HG03521 (cell line): ENCODE results near the gene FAM180A.
"Not testable (repeated sequence)": the region's sequence is repeated elsewhere in the genome, so short reads cannot be mapped to it uniquely, and the experiment has no call there.

Experiments used
- ATAC-seq: cut with Tn5 transposase; IDR thresholded peaks from one replicate; pipeline ENCODE4 v1.9.1; 2021; ENCODE audit warnings: mild to moderate bottlenecking, moderate library complexity; ENCODE audit not compliant: unreplicated experiment

FAM180A gene

GRCh38 chr7:135742371-135742770 is 6.2 kb downstream of the FAM180A start:
- ATAC-seq = no peak

GRCh38 chr7:135741905-135742304 is 6.7 kb downstream of the FAM180A start:
- no peak for ATAC-seq

GRCh38 chr7:135740889-135741288 is 7.7 kb downstream of the FAM180A start:
- ATAC-seq = no peak

- ATAC-seq = not testable (repeated sequence)
These were observed 11.3 kb downstream of the FAM180A start for GRCh38 chr7:135737306-135737647.

DNA sequence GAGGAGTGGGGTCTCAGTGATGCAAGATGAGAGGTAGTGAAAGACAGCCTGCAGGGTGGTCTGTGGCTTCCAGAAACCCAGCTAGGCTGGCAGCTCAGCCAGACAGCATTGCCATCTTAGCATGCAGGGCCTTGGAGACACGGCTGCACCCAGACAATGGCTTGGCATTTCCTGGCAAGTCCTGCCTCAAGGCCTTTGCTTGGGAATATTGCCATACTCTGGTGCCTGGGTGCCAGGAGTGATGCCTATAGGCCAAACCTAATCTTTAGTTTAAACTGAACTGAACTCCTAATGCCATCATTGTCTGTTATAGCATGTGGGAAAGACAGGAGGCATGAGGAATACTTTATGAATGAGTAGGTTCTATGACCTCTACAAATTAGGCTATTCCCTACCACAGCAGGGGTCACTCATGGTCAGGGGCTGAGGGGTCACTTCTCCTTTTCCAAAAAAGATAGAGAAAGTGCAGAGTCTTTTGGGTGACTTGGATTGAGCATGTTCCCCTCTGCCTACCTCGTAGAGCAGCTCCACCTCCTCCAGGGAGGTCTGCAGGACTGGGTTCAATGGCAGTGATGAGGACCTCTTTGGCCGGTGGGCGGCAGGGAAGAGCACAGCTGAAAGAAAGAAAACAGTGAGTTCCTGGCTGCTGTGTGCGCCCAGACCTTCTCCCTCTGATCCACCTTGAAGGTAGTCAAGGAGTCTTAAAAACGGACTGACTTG is 11.9 kb downstream of the FAM180A start:
- no peak for ATAC-seq

DNA sequence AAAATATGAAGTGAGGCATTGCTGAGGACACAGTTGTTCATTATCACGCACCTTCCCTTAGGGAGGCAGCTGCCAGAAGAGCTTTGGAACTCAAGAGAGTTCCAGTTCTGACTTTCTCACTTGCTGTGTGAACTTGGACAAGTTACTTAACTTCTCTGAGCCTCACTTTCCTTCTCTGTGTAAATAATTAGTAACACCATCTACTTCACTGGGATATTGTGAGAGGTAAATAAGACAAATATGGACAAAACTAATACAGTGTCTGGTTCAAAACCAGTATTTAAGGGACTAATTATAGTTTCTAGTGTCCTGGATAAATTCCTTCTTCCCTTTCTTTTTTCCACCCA is 14.3 kb downstream of the FAM180A start:
- no peak for ATAC-seq

DNA sequence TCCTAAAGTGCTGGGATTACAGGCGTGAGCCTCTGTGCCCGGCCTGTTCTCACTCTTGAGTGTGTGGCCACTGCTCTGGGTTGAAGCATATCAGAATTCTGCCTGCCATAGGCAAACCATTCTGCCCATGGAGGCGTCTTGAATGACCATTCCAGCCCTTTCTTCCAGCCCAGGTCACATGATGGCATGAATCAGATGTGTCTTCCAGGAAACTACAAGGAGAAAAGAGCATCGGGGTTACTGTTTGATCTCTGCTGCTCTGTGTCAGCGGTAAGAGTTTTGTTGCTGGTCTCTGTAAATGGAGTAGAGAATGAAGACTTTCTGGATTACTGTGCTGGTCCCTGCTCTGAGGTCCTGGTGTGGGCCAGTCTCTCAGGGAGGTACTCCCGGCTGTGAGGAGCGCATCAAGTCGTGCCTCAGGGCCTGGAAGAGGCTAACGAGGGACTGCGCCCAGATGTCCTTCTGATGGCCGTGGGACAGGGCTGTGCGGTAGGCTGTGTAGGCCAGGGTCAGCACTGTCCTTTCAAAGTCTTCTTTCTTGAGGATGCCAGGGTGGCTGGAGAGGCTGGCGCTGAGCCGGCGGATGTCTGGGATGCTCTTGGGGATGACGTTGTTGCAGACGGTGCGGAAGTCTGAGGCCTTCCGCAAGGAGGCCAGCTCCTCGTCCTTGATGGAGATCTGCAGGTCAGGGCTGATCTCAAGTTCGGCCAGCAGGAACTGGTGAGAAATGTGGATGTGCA is 14.8 kb downstream of the FAM180A start:
- ATAC-seq = no peak

DNA sequence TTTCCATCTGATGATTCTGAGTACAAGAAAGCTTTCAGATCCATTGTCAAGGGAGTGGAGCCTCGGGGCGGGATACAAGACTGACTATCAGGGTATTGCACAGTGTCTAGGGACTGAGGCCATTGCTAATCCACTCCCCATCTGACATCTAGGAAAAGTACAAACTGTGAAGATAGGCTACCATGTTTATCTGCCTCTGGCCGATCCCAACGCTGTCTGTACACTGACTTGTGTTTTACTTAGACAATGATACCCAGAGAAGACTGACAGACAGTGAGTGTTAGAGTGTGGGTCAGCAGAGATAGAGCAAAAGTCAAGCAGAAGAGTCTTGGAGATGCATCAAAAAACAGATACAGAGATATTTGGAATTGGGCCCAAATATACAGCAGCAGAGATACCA is 17.5 kb downstream of the FAM180A start:
- ATAC-seq = no peak

DNA sequence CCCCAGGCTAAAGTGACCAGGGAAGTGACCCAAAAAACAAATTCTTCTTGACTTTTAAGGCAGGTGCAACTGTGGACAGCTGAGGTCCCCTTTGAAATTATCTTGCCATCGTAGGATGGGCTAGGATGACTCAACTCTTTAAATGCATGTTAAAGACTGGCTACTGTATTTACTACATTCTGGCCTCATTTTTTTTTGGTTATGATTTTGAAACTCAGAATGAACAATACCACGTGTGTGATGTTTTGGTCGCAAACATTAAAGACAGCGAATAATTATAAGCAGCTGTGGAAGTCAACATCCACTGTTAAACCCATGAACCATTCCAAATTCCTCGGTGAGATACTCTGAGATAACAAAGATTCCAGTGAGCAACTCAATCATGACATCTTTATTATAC is 19.4 kb downstream of the FAM180A start:
- no peak for ATAC-seq

- no peak for ATAC-seq
These were observed 20.4 kb downstream of the FAM180A start, which contains the start of gene SLC13A4 for GRCh38 chr7:135728136-135728669. Gene SLC13A4, minus strand, starts transcription at chr7:135728186. Its CDS starts 690 bp downstream, at chr7:135727496.

DNA sequence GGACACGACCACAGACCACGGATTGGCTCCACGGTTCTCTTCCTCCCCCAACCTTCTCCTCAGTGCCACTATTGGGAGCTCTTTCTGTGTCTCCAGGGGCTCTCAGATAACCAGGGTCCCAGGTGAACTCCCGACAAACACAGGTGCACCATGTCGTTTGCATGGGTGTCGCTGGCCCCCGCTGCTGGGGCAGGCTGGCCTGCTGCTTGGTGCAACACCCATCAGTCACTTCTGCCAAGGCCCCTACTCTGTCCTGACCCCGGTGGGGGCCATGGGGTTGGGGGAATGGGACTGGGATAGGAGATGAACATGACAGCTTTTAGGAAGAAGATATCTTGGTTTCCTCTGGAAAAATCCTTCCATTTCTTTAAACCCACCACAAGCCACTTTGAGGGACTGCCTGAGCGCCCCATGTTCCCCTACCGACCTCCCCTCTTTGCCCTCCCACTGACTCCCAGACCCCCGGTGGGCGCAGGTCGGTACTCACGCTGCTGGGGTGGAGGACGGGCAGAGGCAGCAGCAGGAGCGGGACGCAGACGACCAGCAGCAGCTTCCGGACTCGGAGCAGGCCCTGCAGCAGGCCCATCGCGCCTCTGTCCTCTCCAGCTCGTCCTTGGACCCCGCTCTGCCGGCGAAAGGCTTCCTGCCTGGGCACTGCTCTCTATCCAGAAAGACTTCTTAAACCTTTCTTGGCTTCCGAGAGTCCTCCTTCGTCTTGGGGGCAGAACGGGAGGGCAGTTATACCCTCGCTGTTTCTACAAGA is 21.5 kb downstream of the FAM180A start:
- no peak for ATAC-seq

- no peak for ATAC-seq
These were observed 22.3 kb downstream of the FAM180A start for GRCh38 chr7:135726276-135726788.

GRCh38 chr7:135723411-135723810 is 25.2 kb downstream of the FAM180A start:
- no peak for ATAC-seq

- ATAC-seq = no peak
These were observed 27.3 kb downstream of the FAM180A start for GRCh38 chr7:135721198-135721820.

- no peak for ATAC-seq
These were observed 28.9 kb downstream of the FAM180A start for GRCh38 chr7:135719688-135720087.

DNA sequence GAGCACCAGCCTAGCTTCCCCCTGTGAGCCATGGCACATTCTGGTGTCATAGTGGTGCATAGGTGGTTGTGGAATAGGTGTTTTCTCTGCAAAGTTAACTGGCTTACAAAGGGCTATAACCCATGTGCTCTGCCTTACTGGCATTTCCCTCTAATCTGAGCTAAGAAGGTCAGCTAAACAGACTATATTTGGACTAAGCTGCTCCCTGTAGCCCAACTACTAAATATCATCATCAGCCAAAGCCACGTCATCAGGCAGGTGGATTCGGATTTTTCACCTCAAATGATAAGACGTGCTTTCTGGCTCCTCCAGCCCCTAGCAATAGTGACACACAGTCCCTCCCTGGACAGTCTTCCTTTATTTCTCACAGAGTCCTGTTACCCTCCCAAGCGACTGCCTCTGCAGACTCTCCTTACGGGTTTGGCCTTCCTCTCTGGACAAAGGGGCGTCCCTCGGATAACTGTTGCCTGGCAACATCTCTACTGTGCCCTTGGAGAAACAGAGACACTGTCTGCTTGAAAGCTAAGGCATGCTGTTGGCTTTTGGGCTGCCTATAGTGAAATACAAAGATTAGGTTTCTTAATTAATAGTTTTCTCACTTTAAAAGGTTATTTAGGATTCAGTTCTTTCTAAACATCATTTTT is 29.7 kb downstream of the FAM180A start:
- no peak for ATAC-seq

- no peak for ATAC-seq
These were observed 30.4 kb downstream of the FAM180A start for GRCh38 chr7:135718219-135718618.

DNA sequence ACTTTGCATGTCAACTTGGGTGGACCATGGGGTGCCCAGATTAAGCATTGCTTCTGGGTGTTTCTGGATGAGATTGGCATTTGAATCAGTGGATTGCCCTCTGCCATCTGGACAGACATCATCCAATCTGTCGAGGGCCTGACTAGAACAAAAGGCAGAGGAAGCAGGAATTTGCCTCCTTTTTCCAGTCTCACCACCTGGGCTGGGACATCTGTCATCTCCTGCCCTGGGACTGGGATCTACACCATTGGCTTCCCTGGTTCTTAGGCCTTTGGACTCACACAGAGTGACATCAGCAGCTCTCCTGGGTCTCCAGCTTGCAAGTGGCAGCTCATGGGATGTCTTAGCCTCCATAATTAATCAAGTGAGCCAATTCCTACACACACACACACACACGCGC is 30.9 kb downstream of the FAM180A start:
- ATAC-seq = no peak

- no peak for ATAC-seq
These were observed 31.9 kb downstream of the FAM180A start for GRCh38 chr7:135716677-135717238.

- no peak for ATAC-seq
These were observed 32.9 kb downstream of the FAM180A start for GRCh38 chr7:135715673-135716072.
